ENCODE data around the gene TSPAN32. TPM values are rescaled to one million over a fixed set of nuclear protein-coding genes. Genes with fewer than 3 reads are reported as not detected.

TSPAN32 gene
- total RNA-seq, 1 donor from 2014 or later: not detected

- Mint-ChIP-seq H3K27ac (ENCODE audit: unreplicated experiment) (no peak overlapping the region), H3K9me3 (ENCODE audit: low read depth) (no peaks in the 10 kb centered on the region), H3K36me3 (ENCODE audit: low read depth) (no peaks in the 10 kb centered on the region), H3K4me1 (ENCODE audit: low read depth) (no peaks in the 10 kb centered on the region), H3K27me3 (ENCODE audit: low read depth) (peaks cover 32% of the 10 kb centered on the region), H3K4me3 (ENCODE audit: unreplicated experiment) (no peak overlapping the region)
- no peak for DNase-seq (ENCODE audit: low spot score)
- TF ChIP-seq, protein P1, sequence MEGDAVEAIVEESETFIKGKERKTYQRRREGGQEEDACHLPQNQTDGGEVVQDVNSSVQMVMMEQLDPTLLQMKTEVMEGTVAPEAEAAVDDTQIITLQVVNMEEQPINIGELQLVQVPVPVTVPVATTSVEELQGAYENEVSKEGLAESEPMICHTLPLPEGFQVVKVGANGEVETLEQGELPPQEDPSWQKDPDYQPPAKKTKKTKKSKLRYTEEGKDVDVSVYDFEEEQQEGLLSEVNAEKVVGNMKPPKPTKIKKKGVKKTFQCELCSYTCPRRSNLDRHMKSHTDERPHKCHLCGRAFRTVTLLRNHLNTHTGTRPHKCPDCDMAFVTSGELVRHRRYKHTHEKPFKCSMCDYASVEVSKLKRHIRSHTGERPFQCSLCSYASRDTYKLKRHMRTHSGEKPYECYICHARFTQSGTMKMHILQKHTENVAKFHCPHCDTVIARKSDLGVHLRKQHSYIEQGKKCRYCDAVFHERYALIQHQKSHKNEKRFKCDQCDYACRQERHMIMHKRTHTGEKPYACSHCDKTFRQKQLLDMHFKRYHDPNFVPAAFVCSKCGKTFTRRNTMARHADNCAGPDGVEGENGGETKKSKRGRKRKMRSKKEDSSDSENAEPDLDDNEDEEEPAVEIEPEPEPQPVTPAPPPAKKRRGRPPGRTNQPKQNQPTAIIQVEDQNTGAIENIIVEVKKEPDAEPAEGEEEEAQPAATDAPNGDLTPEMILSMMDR (IDR thresholded peaks at IDR 0.05): no peak
Observed at GRCh38 chr11:2293531-2293971, 8.3 kb upstream of the TSPAN32 start.

DNA sequence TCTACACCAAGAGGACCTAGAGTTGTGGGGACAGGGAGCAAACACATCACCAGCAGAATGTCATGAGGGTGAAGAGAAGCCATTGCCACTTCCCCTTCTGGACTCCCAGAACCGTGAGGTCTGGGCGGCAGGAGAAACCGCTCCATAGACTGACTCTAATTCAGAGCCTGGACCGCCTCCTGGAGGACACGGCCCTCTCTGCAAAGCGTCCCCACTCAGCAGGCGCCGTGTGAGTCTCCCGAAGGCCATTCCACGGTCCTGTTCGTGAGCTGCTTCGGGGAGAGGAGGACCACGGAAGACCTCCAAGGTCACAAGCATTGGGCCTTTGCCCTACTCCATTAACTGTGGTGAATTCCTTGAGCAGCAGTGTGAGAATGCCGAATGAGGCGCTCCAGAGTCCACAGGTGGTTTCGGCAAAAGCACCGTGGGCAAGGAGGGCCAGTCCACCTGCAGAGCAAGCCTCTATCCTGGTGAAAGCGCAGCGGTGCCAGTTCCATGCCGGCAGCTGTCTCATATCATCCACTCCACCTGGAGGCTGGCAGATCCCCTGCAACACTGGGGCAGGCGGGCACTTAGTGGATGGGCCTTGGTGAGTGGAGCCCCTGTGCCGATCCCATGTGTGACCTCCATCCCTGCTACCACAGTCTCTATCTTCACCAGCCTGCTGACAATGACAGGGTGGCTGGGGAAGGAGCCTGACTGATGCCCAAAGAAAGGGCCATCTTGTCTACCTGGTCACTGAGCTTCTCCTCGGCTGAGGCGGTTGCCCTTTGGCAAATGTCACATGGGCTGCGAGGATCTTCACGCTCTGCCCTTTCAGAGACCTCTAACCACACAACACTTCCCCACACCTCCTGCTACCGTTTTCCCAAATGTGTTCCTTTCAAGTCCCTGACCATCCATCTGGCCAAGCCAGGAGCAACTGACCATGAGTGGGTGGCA lies 7.6 kb upstream of the TSPAN32 start:
- Mint-ChIP-seq H3K27ac (ENCODE audit: unreplicated experiment) (no peak overlapping the region), H3K4me3 (ENCODE audit: unreplicated experiment) (no peak overlapping the region), H3K4me1 (ENCODE audit: low read depth) (no peaks in the 10 kb centered on the region), H3K9me3 (ENCODE audit: low read depth) (no peaks in the 10 kb centered on the region), H3K36me3 (ENCODE audit: low read depth) (no peaks in the 10 kb centered on the region), H3K27me3 (ENCODE audit: low read depth) (peaks cover 26% of the 10 kb centered on the region)
- TF ChIP-seq, protein P1 (IDR thresholded peaks at IDR 0.05): no peak
- DNase-seq (ENCODE audit: low spot score): no peak

DNA sequence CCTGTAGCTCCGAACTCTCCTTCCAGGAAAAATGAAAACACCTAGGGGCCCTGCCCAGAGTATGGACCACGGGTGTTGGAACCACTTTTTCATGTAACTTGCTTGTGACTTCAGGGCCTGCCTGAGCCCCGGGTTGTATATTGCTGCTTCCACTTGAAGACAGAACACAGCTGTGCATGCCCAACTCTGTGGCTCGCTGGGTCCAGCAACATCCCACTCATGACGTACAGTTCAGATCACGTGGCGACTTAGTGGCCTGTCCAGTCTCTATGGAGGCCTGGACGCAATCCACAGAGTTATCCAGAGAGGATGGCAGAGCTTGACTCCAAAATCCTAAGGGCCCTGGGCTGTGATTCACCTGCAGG lies 6.9 kb upstream of the TSPAN32 start:
- no peak for DNase-seq (ENCODE audit: low spot score)
- no peak overlapping the region for H3K4me3 Mint-ChIP-seq (ENCODE audit: unreplicated experiment)
- H3K4me1 Mint-ChIP-seq (ENCODE audit: low read depth): no peaks in the 10 kb centered on the region
- no peak overlapping the region for H3K27ac Mint-ChIP-seq (ENCODE audit: unreplicated experiment)
- H3K9me3 Mint-ChIP-seq (ENCODE audit: low read depth): no peaks in the 10 kb centered on the region
- H3K27me3 Mint-ChIP-seq (ENCODE audit: low read depth): peaks cover 22% of the 10 kb centered on the region
- TF ChIP-seq, protein P1 (IDR thresholded peaks at IDR 0.05): no peak
- H3K36me3 Mint-ChIP-seq (ENCODE audit: low read depth): no peaks in the 10 kb centered on the region

DNA sequence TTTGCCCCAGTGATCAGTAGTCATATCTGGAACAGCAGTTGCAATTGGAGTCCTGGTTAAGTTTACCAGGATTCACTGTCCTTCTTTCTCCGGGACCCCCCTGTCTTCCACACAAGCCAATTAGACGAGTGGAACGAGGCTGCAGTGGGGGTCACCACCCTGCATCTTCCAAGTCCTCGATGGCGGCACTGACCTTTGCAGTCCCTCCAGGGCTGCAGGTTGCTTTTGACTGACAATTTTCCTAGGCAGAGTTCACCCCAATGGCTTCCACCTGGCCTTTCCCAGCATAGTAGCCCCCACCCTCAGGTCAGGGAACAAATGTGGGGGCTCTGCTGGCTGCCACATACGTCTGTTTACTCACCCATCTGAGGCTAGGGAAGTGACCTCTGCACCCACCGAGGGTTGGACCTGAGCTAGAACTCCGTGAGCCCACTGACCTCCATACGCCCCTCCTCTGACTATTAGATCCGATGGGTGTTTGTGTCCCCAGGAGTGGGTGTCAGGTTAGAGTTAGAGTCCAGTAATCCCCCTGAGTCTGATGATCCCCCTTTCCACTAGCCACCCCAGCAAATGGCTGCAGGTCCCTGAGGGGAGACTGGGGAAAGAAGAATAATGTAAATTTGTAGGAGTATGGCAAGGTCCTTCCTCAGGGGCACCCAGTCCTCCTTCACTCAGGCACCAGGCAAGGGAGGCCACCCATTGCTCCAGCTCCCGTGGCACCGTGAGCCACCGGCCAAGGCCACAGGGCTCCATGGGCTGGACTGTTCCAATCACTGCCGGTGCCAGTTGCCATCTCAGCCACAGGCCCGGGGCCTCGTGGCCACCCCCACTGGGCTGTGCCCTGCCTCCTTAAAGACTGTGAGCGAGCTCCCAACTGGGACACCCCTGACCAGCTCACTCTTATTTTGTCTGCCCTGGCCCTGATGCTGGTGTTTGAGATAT lies 5.6 kb upstream of the TSPAN32 start:
- Mint-ChIP-seq H3K4me3 (ENCODE audit: unreplicated experiment) (no peak overlapping the region), H3K27ac (ENCODE audit: unreplicated experiment) (no peak overlapping the region), H3K4me1 (ENCODE audit: low read depth) (no peaks in the 10 kb centered on the region), H3K9me3 (ENCODE audit: low read depth) (no peaks in the 10 kb centered on the region), H3K36me3 (ENCODE audit: low read depth) (no peaks in the 10 kb centered on the region), H3K27me3 (ENCODE audit: low read depth) (peaks cover 19% of the 10 kb centered on the region)
- DNase-seq (ENCODE audit: low spot score): no peak
- TF ChIP-seq, protein P1 (IDR thresholded peaks at IDR 0.05): no peak
